OCI-LY3 (cell line): Measurements from ENCODE around the gene LY6G5C.
"Not testable (repeated sequence)": the region's sequence is repeated elsewhere in the genome, so short reads cannot be mapped to it uniquely, and the experiment has no call there.

Experiments
- H2AFZ ChIP-seq: fragments of 200-600, 300-600 bp; shearing (Covaris generic); 2 replicates; pipeline ENCODE4 v1.6.0; 2014; ENCODE audit warnings: antibody characterized with exemption, low read depth, low read length
- H3K27ac ChIP-seq: fragments of 200-600, 300-600 bp; sonication (generic); 2 replicates; pipeline ENCODE4 v1.5.1; 2014; ENCODE audit warnings: mild to moderate bottlenecking, low read length, moderate library complexity, mixed read lengths
- H3K27me3 ChIP-seq: fragments of 200-600, 300-600 bp; sonication (generic); 2 replicates; pipeline ENCODE4 v1.6.1; 2014; ENCODE audit warnings: low read depth, low read length, mixed read lengths
- H3K36me3 ChIP-seq: fragments of 200-600, 300-600 bp; sonication (generic); replicated peaks from 2 replicates; pipeline ENCODE3; 2014; ENCODE audit warnings: low read depth, low read length, mixed read lengths
- H3K4me1 ChIP-seq: fragments of 300-600, 200-600 bp; sonication (generic); 2 replicates; pipeline ENCODE4 v1.6.1; 2014; ENCODE audit warnings: low read length, mixed read lengths
- H3K4me2 ChIP-seq: fragments of 200-600, 300-600 bp; sonication (generic); 2 replicates; pipeline ENCODE4 v1.6.1; 2014; ENCODE audit warnings: low read length, mixed read lengths
- H3K4me3 ChIP-seq: fragments of 300-600, 200-600 bp; sonication (generic); 2 replicates; pipeline ENCODE4 v1.5.1; 2014; ENCODE audit warnings: antibody characterized with exemption, mild to moderate bottlenecking, low read length, moderate library complexity
- H3K79me2 ChIP-seq: fragments of 300-600, 200-600 bp; shearing (Covaris generic); 2 replicates; pipeline ENCODE4 v1.6.1; 2014; ENCODE audit warnings: mild to moderate bottlenecking, low read length, mixed read lengths
- H3K9ac ChIP-seq: fragments of 300-600, 200-600 bp; shearing (Covaris generic); 2 replicates; pipeline ENCODE4 v1.6.0; 2014; ENCODE audit warnings: mild to moderate bottlenecking, low read length, moderate library complexity
- H3K9me3 ChIP-seq: fragments of 200-600, 300-600 bp; shearing (Covaris generic); 2 replicates; pipeline ENCODE4 v1.6.1; 2014; ENCODE audit warnings: low read length, mixed read lengths; ENCODE audit not compliant: insufficient read depth
- H4K20me1 ChIP-seq: fragments of 200-600, 300-600 bp; sonication (generic); 2 replicates; pipeline ENCODE4 v1.6.1; 2016; ENCODE audit warnings: low read length, mixed read lengths; ENCODE audit not compliant: insufficient read depth
- CTCF ChIP-seq: fragments of 200-600, 300-600 bp; sonication (generic); IDR thresholded peaks from 2 replicates; pipeline ENCODE4 v1.5.1; 2014; ENCODE audit warnings: antibody characterized with exemption, low read length, low read depth
- EZH2phosphoT487 ChIP-seq: fragments of 200-600 bp; shearing (Covaris generic); IDR thresholded peaks from 2 replicates; pipeline ENCODE4 v1.6.1; 2018; ENCODE audit warnings: antibody characterized with exemption, mixed run types, low read depth

Gene LY6G5C

GRCh38 chr6:31712296-31712695, 31.4 kb upstream of the LY6G5C start:
- Histone ChIP-seq H3K9me3 (no peaks in the 10 kb centered on the region), H3K79me2 (no peaks in the 10 kb centered on the region), H3K27ac (no peak overlapping the region), H3K27me3 (no peaks in the 10 kb centered on the region), H3K36me3 (no peaks in the 10 kb centered on the region), H4K20me1 (no peaks in the 10 kb centered on the region), H3K4me3 (no peak overlapping the region), H3K4me1 (peaks cover 6% of the 10 kb centered on the region), H2AFZ (no peak overlapping the region), H3K4me2 (no peak overlapping the region), H3K9ac (no peak overlapping the region)
- peak; percentile 19 for TF ChIP-seq CTCF
- no peak for TF ChIP-seq EZH2phosphoT487

GRCh38 chr6:31711233-31711632, 30.4 kb upstream of the LY6G5C start:
- Histone ChIP-seq H3K4me3 (no peak overlapping the region), H3K9me3 (no peaks in the 10 kb centered on the region), H2AFZ (no peak overlapping the region), H3K36me3 (no peaks in the 10 kb centered on the region), H3K4me2 (no peak overlapping the region), H3K4me1 (peaks cover 6% of the 10 kb centered on the region), H3K9ac (no peak overlapping the region), H4K20me1 (no peaks in the 10 kb centered on the region), H3K79me2 (no peaks in the 10 kb centered on the region), H3K27ac (no peak overlapping the region), H3K27me3 (no peaks in the 10 kb centered on the region)
- no peak for TF ChIP-seq CTCF
- no peak for TF ChIP-seq EZH2phosphoT487

GRCh38 chr6:31710523-31711219, 29.8 kb upstream of the LY6G5C start:
- no peaks in the 10 kb centered on the region for H4K20me1 ChIP-seq
- H3K4me3 ChIP-seq: no peak overlapping the region
- no peak overlapping the region for H3K4me2 ChIP-seq
- H3K27ac ChIP-seq: no peak overlapping the region
- H3K27me3 ChIP-seq: no peaks in the 10 kb centered on the region
- H2AFZ ChIP-seq: no peak overlapping the region
- no peaks in the 10 kb centered on the region for H3K9me3 ChIP-seq
- no peaks in the 10 kb centered on the region for H3K36me3 ChIP-seq
- no peaks in the 10 kb centered on the region for H3K79me2 ChIP-seq
- no peak overlapping the region for H3K9ac ChIP-seq
- TF ChIP-seq CTCF: no peak
- peaks cover 6% of the 10 kb centered on the region for H3K4me1 ChIP-seq

GRCh38 chr6:31709157-31709556, 28.3 kb upstream of the LY6G5C start:
- H3K27me3 ChIP-seq, H3K4me3 ChIP-seq, H3K4me2 ChIP-seq, H3K9me3 ChIP-seq, H2AFZ ChIP-seq, H4K20me1 ChIP-seq, H3K27ac ChIP-seq, H3K79me2 ChIP-seq, H3K36me3 ChIP-seq, H3K4me1 ChIP-seq, H3K9ac ChIP-seq: not testable (repeated sequence)
